GM12878 (cell line): ENCODE measurements around the gene FOSL1. TPM values are rescaled to one million over a fixed set of nuclear protein-coding genes. Genes with fewer than 3 reads are reported as not detected.

Experiments used
- ATAC-seq: fragments of 200-7000 bp; cut with Tn5 transposase; 3 replicates; pipeline ENCODE4 v1.9.1; 2020; ENCODE audit warnings: mild to moderate bottlenecking, moderate library complexity
- BruUV-seq: library from RNA; stranded (reverse); fragments of 400-500 nt; replicated peaks from 2 replicates; lab custom pipeline; 2021; lab: Mats Ljungman, UMichigan
- CTCF ChIA-PET: fragments of 300-600 bp; sonication (Branson Sonifier 250); formaldehyde crosslinking; extraction: SDS; loops from one replicate; lab custom pipeline; 2021; ENCODE audit warnings: inconsistent platforms; lab: Yijun Ruan, JAX
- POLR2A ChIA-PET: fragments of 350-600 bp; formaldehyde crosslinking; extraction: SDS; loops from one replicate; lab custom pipeline; 2021; ENCODE audit warnings: inconsistent platforms; lab: Charles Lee
- RAD21 ChIA-PET: fragments of 300-600 bp; sonication (Branson Sonifier 250); formaldehyde crosslinking; loops from one replicate; lab custom pipeline; 2023; ENCODE audit warnings: antibody characterized with exemption; ENCODE audit not compliant: unreplicated experiment; lab: Charles Lee
- SMC1A ChIA-PET: fragments of 300-600 bp; sonication (Branson Sonifier 250); formaldehyde crosslinking; loops from one replicate; lab custom pipeline; 2023; ENCODE audit not compliant: unreplicated experiment, uncharacterized antibody; lab: Charles Lee
- DNase-seq: peaks from one replicate; pipeline ENCODE4 v3.0.0-alpha.2; 2011; ENCODE audit warnings: low read depth, low spot score
- FAIRE-seq: peaks from 3 replicates; lab custom pipeline; 2011; peaks lifted over from hg19 to GRCh38; lab: Jason Lieb, UNC
- H2AFZ ChIP-seq: 2 replicates; pipeline ENCODE4 v1.6.0; 2011; ENCODE audit warnings: low read depth, low read length, control low read depth; ENCODE audit not compliant: control insufficient read depth
- H3K27ac ChIP-seq: 2 replicates; pipeline ENCODE4 v1.5.1; 2011; ENCODE audit warnings: control low read depth; ENCODE audit not compliant: control insufficient read depth, insufficient read depth
- H3K27me3 ChIP-seq, 2 experiments: replicated peaks in 1 of 2; 2 replicates each; pipeline versions ENCODE4 v1.6.0 to v1.6.1; 2011; ENCODE audit warnings: low read length in 1 of 2; ENCODE audit not compliant: control insufficient read depth in 2 of 2, insufficient read depth in 2 of 2
- H3K36me3 ChIP-seq, 2 experiments: 2 replicates each; pipeline ENCODE4 v1.5.1; 2011; ENCODE audit warnings: low read length in 1 of 2; ENCODE audit not compliant: control insufficient read depth in 2 of 2, insufficient read depth in 2 of 2
- H3K4me1 ChIP-seq: 2 replicates; pipeline ENCODE4 v1.6.1; 2011; ENCODE audit warnings: mild to moderate bottlenecking, low read length, moderate library complexity, mixed read lengths; ENCODE audit not compliant: control insufficient read depth, insufficient read depth
- H3K4me2 ChIP-seq: 2 replicates; pipeline ENCODE4 v1.6.0; 2011; ENCODE audit warnings: control low read depth; ENCODE audit not compliant: control insufficient read depth, insufficient read depth
- H3K4me3 ChIP-seq: fragments of 200-600 bp; sonication (generic); 2 replicates; pipeline ENCODE4 v1.5.1; 2016
- H3K79me2 ChIP-seq: 2 replicates; pipeline ENCODE4 v1.6.0; 2011; ENCODE audit warnings: low read length; ENCODE audit not compliant: control insufficient read depth, insufficient read depth
- H3K9ac ChIP-seq: 2 replicates; pipeline ENCODE4 v1.8.0; 2011; ENCODE audit warnings: low read length, control low read depth, mixed read lengths; ENCODE audit not compliant: control insufficient read depth, insufficient read depth
- H3K9me3 ChIP-seq: replicated peaks from 3 replicates; pipeline ENCODE4 v1.5.1; 2011; ENCODE audit warnings: mild to moderate bottlenecking, low read length; ENCODE audit not compliant: control insufficient read depth, insufficient read depth
- H4K20me1 ChIP-seq: 2 replicates; pipeline ENCODE4 v1.6.0; 2011; ENCODE audit not compliant: control insufficient read depth, insufficient read depth
- CHD1 ChIP-seq: IDR thresholded peaks from 2 replicates; pipeline ENCODE4 v1.6.1; 2012; ENCODE audit warnings: low read depth, low read length, improper control_type of control experiment
- HCFC1 ChIP-seq: fragments of 150-350 bp; IDR thresholded peaks from 2 replicates; pipeline ENCODE4 v1.6.1; 2014; ENCODE audit warnings: low read length
- IKZF2 ChIP-seq, 2 experiments: fragments of 450-650 bp; IDR thresholded peaks; 2 replicates each; pipeline ENCODE4 v1.6.1; 2017; ENCODE audit warnings: mild to moderate bottlenecking in 2 of 2, moderate library complexity in 2 of 2
- KLF5 ChIP-seq: fragments of 450-650 bp; IDR thresholded peaks from 2 replicates; pipeline ENCODE4 v1.6.1; 2014; ENCODE audit warnings: mild to moderate bottlenecking; ENCODE audit not compliant: partially characterized antibody
- RAD21 ChIP-seq: IDR thresholded peaks from 2 replicates; pipeline ENCODE4 v1.6.1; 2011; ENCODE audit warnings: mild to moderate bottlenecking, low read depth, low read length, moderate library complexity; ENCODE audit not compliant: insufficient read depth
- SMAD1 ChIP-seq: fragments of 450-650 bp; IDR thresholded peaks from 2 replicates; pipeline ENCODE4 v1.6.1; 2018; ENCODE audit warnings: mild to moderate bottlenecking, low read depth; ENCODE audit not compliant: partially characterized antibody
- SP1 ChIP-seq: IDR thresholded peaks from one replicate; pipeline ENCODE4 v1.6.1; 2011; ENCODE audit warnings: low read depth, low read length
- TAF1 ChIP-seq: IDR thresholded peaks from 2 replicates; pipeline ENCODE4 v1.6.1; 2011; ENCODE audit warnings: mild to moderate bottlenecking, low read depth, low read length, borderline replicate concordance
- USF1 ChIP-seq: IDR thresholded peaks from 2 replicates; pipeline ENCODE4 v1.6.1; 2011; ENCODE audit warnings: borderline replicate concordance, low read depth, mild to moderate bottlenecking, moderate library complexity, mixed read lengths, low read length; ENCODE audit not compliant: insufficient read depth; ENCODE audit errors: extremely low read length
- WGBS: methylation state at CpG from one replicate; pipeline ENCODE4 v1.1.6; 2016; ENCODE audit warnings: low lambda C conversion rate; ENCODE audit not compliant: insufficient replicate concordance, insufficient coverage; ENCODE audit errors: missing lambda C conversion rate; 5-methylcytosine and 5-hydroxymethylcytosine counted together
- in situ Hi-C: fragments of 300-500 bp; cut with MboI; formaldehyde crosslinking; loops from 9 replicates; pipeline ENCODE4 v1.14.3; 2018; ENCODE audit warnings: mixed read lengths
- intact Hi-C: fragments of 100-400 bp; cut with micrococcal nuclease; formaldehyde crosslinking; loops from one replicate; pipeline ENCODE4 v1.14.2; 2022; ENCODE audit not compliant: unreplicated experiment
- polyA plus RNA-seq, 11 experiments: library from polyadenylated mRNA; depleted of rRNA in 4 of 11; unstranded in 6 of 11; stranded (reverse) in 5 of 11; fragments of >200 nt; fragmentation: Nextera tagmentation in 4 of 11; fragmentation: Illumina TruSeq in 1 of 11; extraction: Ambion mirVana in 4 of 11; extraction: Trizol in 1 of 11; gene quantifications; 1 replicate in 1 of 11; 2 replicates in 10 of 11; pipeline versions ENCODE4 v1.2.1 to v1.2.3, GENCODE V29; 2011 to 2016; ENCODE audit warnings: inconsistent platforms in 2 of 11, missing spikeins in 2 of 11, low read depth in 1 of 11
- total RNA-seq, 4 experiments: library from RNA; depleted of rRNA in 3 of 4; stranded (reverse); fragments of >200 nt in 3 of 4; fragmentation: Illumina TruSeq in 1 of 4; extraction: Trizol in 1 of 4; gene quantifications; 2 replicates each; pipeline versions ENCODE4 v1.2.1 to v1.2.3, GENCODE V29; 2013 to 2021
- TF ChIP-seq, protein P1 (sequence below): fragments of 150-350 bp; IDR thresholded peaks from 2 replicates; pipeline ENCODE4 v1.6.1; 2016; ENCODE audit warnings: low read depth, low read length
- TF ChIP-seq, protein P2 (sequence below): IDR thresholded peaks from 2 replicates; pipeline ENCODE4 v1.6.1; 2012; ENCODE audit warnings: low read depth, low read length, improper control_type of control experiment

The FOSL1 gene
- total and polyA plus RNA-seq, 10 of the 15 experiments (the other 5 are each of a cell fraction or from before 2014, with no cell fraction given) = 0.82 to 5.4 (median 2.1) TPM

- TF ChIP-seq KLF5 = no peak
- TF ChIP-seq CHD1 = no peak
These were observed 38.5 kb downstream of the FOSL1 start (continued) for GRCh38 chr11:65861533-65862183.

GRCh38 chr11:65861165-65861505 is 39.1 kb downstream of the FOSL1 start:
- BruUV-seq = no TSS peak
- H3K27me3 ChIP-seq = no peaks in the 10 kb centered on the region
- peak overlapping the region; percentile 97 for H3K4me2 ChIP-seq
- ATAC-seq (no peak), DNase-seq (no peak), FAIRE-seq (no peak)
- POLR2A ChIA-PET = interaction anchor here (0.9 to 5.6 kb wide), 7 partner anchors 9 to 149 kb away, joined by 3 to 155 read pairs (median 13); partner anchors contain the start of genes CCDC85B, EFEMP2, FIBP and KAT5
- SMC1A ChIA-PET = interaction anchor here (0.6 to 4.3 kb wide), 2 partner anchors 29 to 93 kb away, joined by 4 to 52 read pairs; partner anchors contain the start of genes CCDC85B and FIBP
- H3K9ac ChIP-seq = peak overlapping the region; percentile 97
- H3K4me3 ChIP-seq = peak overlapping the region; percentile 85
- H3K79me2 ChIP-seq = peaks cover 45% of the 10 kb centered on the region
- H3K36me3 ChIP-seq = peaks cover 20 to 31% of the 10 kb centered on the region in 2 experiments
- CTCF ChIA-PET = interaction anchor here (0.7 to 5.7 kb wide), 6 partner anchors 9 to 289 kb away, joined by 3 to 146 read pairs (median 6); partner anchors contain the start of genes CCDC85B, FAM89B and FIBP
- no peak for TF ChIP-seq RAD21
- no peak for TF ChIP-seq TAF1
- TF ChIP-seq SP1 = no peak
- no peak for TF ChIP-seq SMAD1
- no peak for TF ChIP-seq HCFC1
- no peak for TF ChIP-seq USF1
- TF ChIP-seq CHD1 = no peak
- TF ChIP-seq IKZF2 (IDR thresholded peaks at IDR 0.05) = no peak
- TF ChIP-seq, protein P1, sequence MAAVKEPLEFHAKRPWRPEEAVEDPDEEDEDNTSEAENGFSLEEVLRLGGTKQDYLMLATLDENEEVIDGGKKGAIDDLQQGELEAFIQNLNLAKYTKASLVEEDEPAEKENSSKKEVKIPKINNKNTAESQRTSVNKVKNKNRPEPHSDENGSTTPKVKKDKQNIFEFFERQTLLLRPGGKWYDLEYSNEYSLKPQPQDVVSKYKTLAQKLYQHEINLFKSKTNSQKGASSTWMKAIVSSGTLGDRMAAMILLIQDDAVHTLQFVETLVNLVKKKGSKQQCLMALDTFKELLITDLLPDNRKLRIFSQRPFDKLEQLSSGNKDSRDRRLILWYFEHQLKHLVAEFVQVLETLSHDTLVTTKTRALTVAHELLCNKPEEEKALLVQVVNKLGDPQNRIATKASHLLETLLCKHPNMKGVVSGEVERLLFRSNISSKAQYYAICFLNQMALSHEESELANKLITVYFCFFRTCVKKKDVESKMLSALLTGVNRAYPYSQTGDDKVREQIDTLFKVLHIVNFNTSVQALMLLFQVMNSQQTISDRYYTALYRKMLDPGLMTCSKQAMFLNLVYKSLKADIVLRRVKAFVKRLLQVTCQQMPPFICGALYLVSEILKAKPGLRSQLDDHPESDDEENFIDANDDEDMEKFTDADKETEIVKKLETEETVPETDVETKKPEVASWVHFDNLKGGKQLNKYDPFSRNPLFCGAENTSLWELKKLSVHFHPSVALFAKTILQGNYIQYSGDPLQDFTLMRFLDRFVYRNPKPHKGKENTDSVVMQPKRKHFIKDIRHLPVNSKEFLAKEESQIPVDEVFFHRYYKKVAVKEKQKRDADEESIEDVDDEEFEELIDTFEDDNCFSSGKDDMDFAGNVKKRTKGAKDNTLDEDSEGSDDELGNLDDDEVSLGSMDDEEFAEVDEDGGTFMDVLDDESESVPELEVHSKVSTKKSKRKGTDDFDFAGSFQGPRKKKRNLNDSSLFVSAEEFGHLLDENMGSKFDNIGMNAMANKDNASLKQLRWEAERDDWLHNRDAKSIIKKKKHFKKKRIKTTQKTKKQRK = no peak
- TF ChIP-seq, protein P2, sequence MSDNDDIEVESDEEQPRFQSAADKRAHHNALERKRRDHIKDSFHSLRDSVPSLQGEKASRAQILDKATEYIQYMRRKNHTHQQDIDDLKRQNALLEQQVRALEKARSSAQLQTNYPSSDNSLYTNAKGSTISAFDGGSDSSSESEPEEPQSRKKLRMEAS = no peak
- in situ Hi-C loops (loop anchor here (25.0 kb wide), 1 partner anchor 1624 kb away; the partner anchor contains the start of genes DNAJC4, FKBP2, NUDT22 and PPP1R14B), intact Hi-C loops (no loop called here)
- RAD21 ChIA-PET = interaction anchor here (5.0 kb wide), 1 partner anchor 29 kb away, joined by 76 read pairs; the partner anchor contains the start of genes CCDC85B and FIBP
- 6% methylated on average over 14 of the region's 14 CpGs for WGBS
- H3K27ac ChIP-seq = peak overlapping the region; percentile 100
- H3K9me3 ChIP-seq = no peaks in the 10 kb centered on the region
- H3K4me1 ChIP-seq = peaks cover 16% of the 10 kb centered on the region
- peaks cover 7% of the 10 kb centered on the region for H4K20me1 ChIP-seq
- H2AFZ ChIP-seq = no peak overlapping the region
